ENCODE data around the gene CFTR. TPM values are rescaled to one million over a fixed set of nuclear protein-coding genes. Genes with fewer than 3 reads are reported as not detected.

Gene CFTR
- total RNA-seq, 2 donors from 2014 or later = 251 to 329 TPM

- H3K4me1 ChIP-seq = peaks cover 16% of the 10 kb centered on the region
- 6 to 19% methylated on average over 1 of the region's 1 CpG for WGBS, 2 donors
- DNase-seq (peak in 3 of 4 donors; percentile 46 to 62 (median 48)), ATAC-seq (peak; percentile 61)
- no peaks in the 10 kb centered on the region for H3K36me3 ChIP-seq (replicated peaks in 1 of 2; ENCODE audit: insufficient read depth in 1 of 2, low read depth in 2 of 2)
- no peaks in the 10 kb centered on the region for H3K9me3 ChIP-seq
- H3K4me3 ChIP-seq = no peak overlapping the region
- TF ChIP-seq POLR2A (IDR thresholded peaks at IDR 0.05) (no peak), CTCF (IDR thresholded peaks at IDR 0.05) (no peak)
- H3K27me3 ChIP-seq = no peaks in the 10 kb centered on the region
- peak overlapping the region in 2 of 4 donors; percentile 1 to 51 for H3K27ac ChIP-seq
- intact Hi-C loops (cut with DNase I) = no loop called here
Observed at GRCh38 chr7:117582219-117582704, 102.4 kb downstream of the CFTR start.

GRCh38 chr7:117587931-117588330 lies 108.1 kb downstream of the CFTR start:
- intact Hi-C loops (cut with DNase I) = no loop called here
- ATAC-seq (no peak), DNase-seq (no peak)
- WGBS, 2 donors = 43 to 50% methylated on average over 1 of the region's 1 CpG
- Histone ChIP-seq H3K27ac (no peak overlapping the region), H3K36me3 (replicated peaks in 1 of 2; ENCODE audit: insufficient read depth in 1 of 2, low read depth in 2 of 2) (no peaks in the 10 kb centered on the region), H3K4me1 (peaks cover 30% of the 10 kb centered on the region), H3K9me3 (no peaks in the 10 kb centered on the region), H3K4me3 (no peak overlapping the region), H3K27me3 (no peaks in the 10 kb centered on the region)
- TF ChIP-seq POLR2A (IDR thresholded peaks at IDR 0.05) (no peak), CTCF (IDR thresholded peaks at IDR 0.05) (no peak)

GRCh38 chr7:117588352-117588794 lies 108.5 kb downstream of the CFTR start:
- Histone ChIP-seq H3K27ac (no peak overlapping the region), H3K4me1 (peaks cover 30% of the 10 kb centered on the region), H3K9me3 (no peaks in the 10 kb centered on the region), H3K36me3 (replicated peaks in 1 of 2; ENCODE audit: insufficient read depth in 1 of 2, low read depth in 2 of 2) (no peaks in the 10 kb centered on the region), H3K27me3 (no peaks in the 10 kb centered on the region), H3K4me3 (no peak overlapping the region)
- TF ChIP-seq CTCF (IDR thresholded peaks at IDR 0.05) = no peak
- TF ChIP-seq POLR2A (IDR thresholded peaks at IDR 0.05) = no peak
- intact Hi-C loops (cut with DNase I) = no loop called here
- DNase-seq = no peak
- peak; percentile 43 for ATAC-seq
- 0 to 4% methylated on average over 1 of the region's 1 CpG for WGBS, 2 donors

GRCh38 chr7:117590191-117590590 lies 110.4 kb downstream of the CFTR start:
- TF ChIP-seq POLR2A (IDR thresholded peaks at IDR 0.05) = no peak
- TF ChIP-seq CTCF (IDR thresholded peaks at IDR 0.05) = no peak
- H3K27ac ChIP-seq = no peak overlapping the region
- DNase-seq (no peak), ATAC-seq (no peak)
- H3K27me3 ChIP-seq = no peaks in the 10 kb centered on the region
- H3K4me1 ChIP-seq = peaks cover 30% of the 10 kb centered on the region
- intact Hi-C loops (cut with DNase I) = no loop called here
- WGBS, 2 donors = 85 to 87% methylated on average over 1 of the region's 1 CpG
- H3K9me3 ChIP-seq = no peaks in the 10 kb centered on the region
- H3K36me3 ChIP-seq (replicated peaks in 1 of 2; ENCODE audit: insufficient read depth in 1 of 2, low read depth in 2 of 2) = no peaks in the 10 kb centered on the region
- H3K4me3 ChIP-seq = no peak overlapping the region

GRCh38 chr7:117592011-117592635 lies 112.3 kb downstream of the CFTR start:
- intact Hi-C loops (cut with DNase I) = no loop called here
- Histone ChIP-seq H3K4me3 (no peak overlapping the region), H3K27ac (no peak overlapping the region), H3K9me3 (no peaks in the 10 kb centered on the region), H3K36me3 (replicated peaks in 1 of 2; ENCODE audit: insufficient read depth in 1 of 2, low read depth in 2 of 2) (no peaks in the 10 kb centered on the region), H3K4me1 (peaks cover 18% of the 10 kb centered on the region), H3K27me3 (no peaks in the 10 kb centered on the region)
- DNase-seq (no peak), ATAC-seq (no peak)
- TF ChIP-seq CTCF (IDR thresholded peaks at IDR 0.05) = no peak
- TF ChIP-seq POLR2A (IDR thresholded peaks at IDR 0.05) = no peak
- 57 to 63% methylated on average over 11 of the region's 11 CpGs for WGBS, 2 donors

All from body of pancreas (tissue), 4 donors.